GM23338 (cell line): Measurements from ENCODE around the gene COL16A1. TPM values are rescaled to one million over a fixed set of nuclear protein-coding genes. Genes with fewer than 3 reads are reported as not detected.
A peak's percentile ranks its signal among the peaks of the same experiment; 100 is the strongest.

Experiments
- ATAC-seq: fragments of 200-7000 bp; cut with Tn5 transposase; 3 replicates; pipeline ENCODE4 v1.9.1; 2020
- DNase-seq: peaks from one replicate; pipeline ENCODE4 v3.0.0-alpha.2; 2015; ENCODE audit warnings: low spot score
- H2AFZ ChIP-seq: fragments of 200-600 bp; sonication (generic); 2 replicates; pipeline ENCODE4 v1.8.0; 2016; ENCODE audit warnings: antibody characterized with exemption, mild to moderate bottlenecking, moderate library complexity
- H3F3A ChIP-seq: fragments of 200-600 bp; sonication (generic); replicated peaks from 2 replicates; pipeline ENCODE4 v1.8.0; 2017; ENCODE audit warnings: antibody characterized with exemption, mixed run types, low read depth
- H3K27ac ChIP-seq: fragments of 200-600 bp; sonication (generic); 2 replicates; pipeline ENCODE4 v1.6.1; 2016; ENCODE audit warnings: low read depth
- H3K27me3 ChIP-seq: fragments of 200-600 bp; sonication (generic); 2 replicates; pipeline ENCODE4 v1.8.0; 2016; ENCODE audit warnings: mild to moderate bottlenecking, mixed run types, moderate library complexity; ENCODE audit not compliant: insufficient read depth
- H3K36me3 ChIP-seq: fragments of 200-600 bp; sonication (generic); 2 replicates; pipeline ENCODE4 v1.8.0; 2016; ENCODE audit warnings: mild to moderate bottlenecking; ENCODE audit not compliant: insufficient read depth
- H3K4me1 ChIP-seq: fragments of 200-600 bp; sonication (generic); 2 replicates; pipeline ENCODE4 v1.8.0; 2016; ENCODE audit warnings: mild to moderate bottlenecking, moderate library complexity; ENCODE audit not compliant: insufficient read depth
- H3K4me2 ChIP-seq: fragments of 200-600 bp; sonication (generic); 2 replicates; pipeline ENCODE4 v1.7.1; 2017; ENCODE audit warnings: mixed run types
- H3K4me3 ChIP-seq: fragments of 200-600 bp; sonication (generic); 2 replicates; pipeline ENCODE4 v1.6.1; 2016; ENCODE audit warnings: mixed run types
- H3K79me2 ChIP-seq: fragments of 200-600 bp; sonication (generic); replicated peaks from 2 replicates; pipeline ENCODE4 v1.8.0; 2017; ENCODE audit warnings: mild to moderate bottlenecking; ENCODE audit not compliant: insufficient read depth
- H3K9me2 ChIP-seq: fragments of 200-600 bp; sonication (generic); 2 replicates; pipeline ENCODE4 v1.8.0; 2017; ENCODE audit not compliant: insufficient read depth
- H4K20me1 ChIP-seq: fragments of 200-600 bp; sonication (generic); replicated peaks from 2 replicates; pipeline ENCODE4 v1.8.0; 2017; ENCODE audit warnings: mild to moderate bottlenecking; ENCODE audit not compliant: insufficient read depth
- H3K27ac Mint-ChIP-seq: 2 replicates; pipeline ENCODE4 v1.8.0; 2020; ENCODE audit warnings: inconsistent platforms, mild to moderate bottlenecking, moderate library complexity, mixed read lengths
- H3K27me3 Mint-ChIP-seq: 3 replicates; pipeline ENCODE4 v1.8.0; 2022; ENCODE audit warnings: low read depth, mild to moderate bottlenecking, moderate library complexity, mixed read lengths, inconsistent platforms; ENCODE audit not compliant: insufficient read depth, poor library complexity
- H3K36me3 Mint-ChIP-seq: 3 replicates; pipeline ENCODE4 v1.8.0; 2021; ENCODE audit warnings: low read depth, mild to moderate bottlenecking, inconsistent platforms, moderate library complexity, mixed read lengths
- H3K4me1 Mint-ChIP-seq: 3 replicates; pipeline ENCODE4 v1.8.0; 2020; ENCODE audit warnings: mild to moderate bottlenecking, inconsistent platforms, mixed read lengths
- H3K4me3 Mint-ChIP-seq: 3 replicates; pipeline ENCODE4 v1.8.0; 2021; ENCODE audit warnings: moderate library complexity, mild to moderate bottlenecking, inconsistent platforms, mixed read lengths
- H3K9me3 Mint-ChIP-seq: 3 replicates; pipeline ENCODE4 v1.8.0; 2020; ENCODE audit warnings: moderate library complexity, mild to moderate bottlenecking, inconsistent platforms, mixed read lengths
- CREB1 ChIP-seq: fragments of 250-450 bp; sonication (Bioruptor Pico); IDR thresholded peaks from 2 replicates; pipeline ENCODE4 v1.5.0; 2020; ENCODE audit warnings: low read depth, mild to moderate bottlenecking, moderate library complexity
- CTCF ChIP-seq, 2 experiments: fragments of 200-600 bp in 1 of 2; sonication (generic) in 1 of 2; conservative IDR thresholded peaks; 2 replicates each; pipeline versions ENCODE4 v1.5.1 to v1.6.1; 2016 to 2017; ENCODE audit warnings: antibody characterized with exemption in 2 of 2, low read depth in 2 of 2, mild to moderate bottlenecking in 2 of 2, moderate library complexity in 1 of 2
- ETS1 ChIP-seq: IDR thresholded peaks from 2 replicates; pipeline ENCODE4 v1.6.1; 2016; ENCODE audit warnings: antibody characterized with exemption
- EZH2 ChIP-seq: fragments of 200-600 bp; sonication (generic); IDR thresholded peaks from one replicate; pipeline ENCODE4 v1.8.0; 2017; ENCODE audit warnings: antibody characterized with exemption, mild to moderate bottlenecking, low read depth; ENCODE audit not compliant: unreplicated experiment
- EZH2phosphoT487 ChIP-seq: fragments of 200-600 bp; sonication (generic); IDR thresholded peaks from one replicate; pipeline ENCODE4 v1.8.1; 2018; ENCODE audit warnings: antibody characterized with exemption; ENCODE audit not compliant: unreplicated experiment
- JUNB ChIP-seq: IDR thresholded peaks from one replicate; pipeline ENCODE4 v1.6.1; 2016; ENCODE audit warnings: antibody characterized with exemption; ENCODE audit not compliant: unreplicated experiment
- NANOG ChIP-seq: IDR thresholded peaks from 2 replicates; pipeline ENCODE4 v1.6.1; 2016; ENCODE audit warnings: antibody characterized with exemption, borderline replicate concordance
- POLR2AphosphoS5 ChIP-seq: IDR thresholded peaks from 2 replicates; pipeline ENCODE4 v1.6.1; 2016; ENCODE audit warnings: antibody characterized with exemption, low read depth
- REST ChIP-seq: IDR thresholded peaks from one replicate; pipeline ENCODE4 v1.6.1; 2018; ENCODE audit warnings: antibody characterized with exemption; ENCODE audit not compliant: unreplicated experiment
- STAT1 ChIP-seq: IDR thresholded peaks from one replicate; pipeline ENCODE4 v1.6.1; 2016; ENCODE audit warnings: antibody characterized with exemption; ENCODE audit not compliant: unreplicated experiment
- ZNF114 ChIP-seq: fragments of 250-450 bp; sonication (Bioruptor Pico); IDR thresholded peaks from 2 replicates; pipeline ENCODE4 v1.5.0; 2020; ENCODE audit warnings: mild to moderate bottlenecking, moderate library complexity
- ZNF331 ChIP-seq: fragments of 250-450 bp; sonication (Bioruptor Pico); IDR thresholded peaks from 2 replicates; pipeline ENCODE4 v1.5.0; 2020; ENCODE audit warnings: low read depth, mild to moderate bottlenecking, moderate library complexity
- ZNF462 ChIP-seq: fragments of 250-450 bp; sonication (Bioruptor Pico); IDR thresholded peaks from 2 replicates; pipeline ENCODE4 v1.5.0; 2020; ENCODE audit warnings: mild to moderate bottlenecking, moderate library complexity
- polyA plus RNA-seq: library from polyadenylated mRNA; unstranded; fragments of >200 nt; fragmentation: Nextera tagmentation; extraction: Ambion mirVana; gene quantifications from 2 replicates; pipeline ENCODE4 v1.2.1, GENCODE V29; 2016
- total RNA-seq: library from RNA; depleted of rRNA; stranded (reverse); fragments of >200 nt; shearing (Covaris generic); gene quantifications from 2 replicates; pipeline ENCODE4 v1.2.3, GENCODE V29; 2014

Gene COL16A1
- total and polyA plus RNA-seq, 2 experiments from 2014 or later = 4.2 to 13.2 TPM

- no peaks in the 10 kb centered on the region for H3K79me2 ChIP-seq
- no peaks in the 10 kb centered on the region for H3K36me3 ChIP-seq
- H3K27me3 Mint-ChIP-seq = peaks cover 8% of the 10 kb centered on the region
- peaks cover 22% of the 10 kb centered on the region for H3K4me1 Mint-ChIP-seq
- no peaks in the 10 kb centered on the region for H3K9me2 ChIP-seq
- no peak overlapping the region for H3K27ac ChIP-seq
- ATAC-seq (peak; percentile 15; the same call in 1 of the 3 replicates), DNase-seq (peak; percentile 62)
- TF ChIP-seq JUNB (no peak), CTCF (conservative IDR thresholded peaks at IDR 0.05; ENCODE audit: low read depth in 2 of 2) (no peak), ZNF331 (CRISPR knock-in tag) (no peak), ETS1 (no peak), EZH2phosphoT487 (no peak), STAT1 (no peak), ZNF462 (CRISPR knock-in tag) (no peak), NANOG (no peak), POLR2AphosphoS5 (no peak), EZH2 (no peak), CREB1 (no peak), ZNF114 (CRISPR knock-in tag) (no peak), REST (no peak)
- H3K36me3 Mint-ChIP-seq = peaks cover 3% of the 10 kb centered on the region; the same call in 1 of the 3 replicates
- H3K4me1 ChIP-seq = no peaks in the 10 kb centered on the region
- no peaks in the 10 kb centered on the region for H3K27me3 ChIP-seq
- no peak overlapping the region for H3K27ac Mint-ChIP-seq
- H3K4me3 Mint-ChIP-seq = no peak overlapping the region
- H4K20me1 ChIP-seq = no peaks in the 10 kb centered on the region
- no peak overlapping the region for H3K4me3 ChIP-seq
- H3K9me3 Mint-ChIP-seq = no peaks in the 10 kb centered on the region
- H2AFZ ChIP-seq = no peak overlapping the region
- no peaks in the 10 kb centered on the region for H3F3A ChIP-seq
- no peak overlapping the region for H3K4me2 ChIP-seq
These were observed 9.5 kb downstream of the COL16A1 start for GRCh38 chr1:31694069-31694963.
